Endothelial cell of umbilical vein (primary cell): ENCODE data around the gene CCNI. TPM values are rescaled to one million over a fixed set of nuclear protein-coding genes. Genes with fewer than 3 reads are reported as not detected.

ENCODE experiments used
- BruUV-seq: library from RNA; stranded (reverse); fragments of 400-500 nt; replicated peaks from 2 replicates; lab custom pipeline; 2021; lab: Mats Ljungman, UMichigan
- CTCF ChIA-PET: fragments of 300-600, 350-600 bp; sonication (Branson Sonifier 250); formaldehyde crosslinking; loops from one replicate; lab custom pipeline; 2021; ENCODE audit warnings: antibody characterized with exemption, inconsistent platforms; lab: Charles Lee
- POLR2A ChIA-PET: fragments of 300-600, 350-600 bp; sonication (Branson Sonifier 250); formaldehyde crosslinking; loops from one replicate; lab custom pipeline; 2021; ENCODE audit warnings: antibody characterized with exemption, inconsistent platforms; lab: Charles Lee
- DNase-seq: peaks from one replicate; pipeline ENCODE4 v3.0.0-alpha.2; 2011; ENCODE audit warnings: low read depth, low spot score
- FAIRE-seq: peaks from 2 replicates; lab custom pipeline; 2011; peaks lifted over from hg19 to GRCh38; lab: Jason Lieb, UNC
- H2AFZ ChIP-seq: 2 replicates; pipeline ENCODE4 v1.6.0; 2012; ENCODE audit warnings: low read depth, low read length, control low read depth, inconsistent platforms
- H3K27ac ChIP-seq: 2 replicates; pipeline ENCODE4 v1.5.1; 2011; ENCODE audit warnings: low read depth, mild to moderate bottlenecking, control low read depth, low read length, moderate library complexity; ENCODE audit not compliant: insufficient read depth
- H3K27me3 ChIP-seq, 2 experiments: 2 replicates each; pipeline versions ENCODE4 v1.6.0 to v1.6.1; 2011; ENCODE audit warnings: low read length in 2 of 2, mixed read lengths in 1 of 2; ENCODE audit not compliant: control insufficient read depth in 2 of 2, insufficient read depth in 2 of 2
- H3K36me3 ChIP-seq, 2 experiments: 2 replicates in 1 of 2; 3 replicates in 1 of 2; pipeline ENCODE4 v1.5.1; 2011; ENCODE audit warnings: low read length in 2 of 2, mild to moderate bottlenecking in 1 of 2, moderate library complexity in 1 of 2; ENCODE audit not compliant: control insufficient read depth in 2 of 2, insufficient read depth in 2 of 2; ENCODE audit errors: extremely low read depth in 1 of 2
- H3K4me1 ChIP-seq: 3 replicates; pipeline ENCODE4 v1.5.1; 2011; ENCODE audit warnings: mild to moderate bottlenecking, low read length; ENCODE audit not compliant: control insufficient read depth, insufficient read depth; ENCODE audit errors: extremely low read depth
- H3K4me2 ChIP-seq: 2 replicates; pipeline ENCODE4 v1.6.1; 2011; ENCODE audit warnings: low read length, control low read depth, mixed read lengths; ENCODE audit not compliant: insufficient read depth
- H3K4me3 ChIP-seq, 3 experiments: fragments of 200-600 bp in 1 of 3; sonication (generic), shearing (Covaris generic) in 1 of 3; replicated peaks in 1 of 3; 2 replicates each; pipeline ENCODE4 v1.5.1; 2011 to 2016; ENCODE audit warnings: control low read depth in 3 of 3, low read length in 3 of 3, mild to moderate bottlenecking in 2 of 3, inconsistent platforms in 1 of 3, low read depth in 1 of 3, moderate library complexity in 1 of 3; ENCODE audit not compliant: insufficient read depth in 1 of 3
- H3K79me2 ChIP-seq: 2 replicates; pipeline ENCODE4 v1.6.0; 2012; ENCODE audit warnings: low read length, inconsistent platforms; ENCODE audit not compliant: control insufficient read depth, insufficient read depth
- H3K9ac ChIP-seq: replicated peaks from 2 replicates; pipeline ENCODE3; 2011; ENCODE audit warnings: low read length, control low read depth; ENCODE audit not compliant: insufficient read depth; ENCODE audit errors: extremely low read depth
- H3K9me1 ChIP-seq: replicated peaks from 3 replicates; pipeline ENCODE4 v1.6.0; 2011; ENCODE audit warnings: mild to moderate bottlenecking, low read length; ENCODE audit not compliant: control insufficient read depth, insufficient read depth; ENCODE audit errors: extremely low read depth
- H3K9me3 ChIP-seq: replicated peaks from 2 replicates; pipeline ENCODE4 v1.5.1; 2012; ENCODE audit warnings: low read length, inconsistent platforms; ENCODE audit not compliant: control insufficient read depth, insufficient read depth
- H4K20me1 ChIP-seq: replicated peaks from 2 replicates; pipeline ENCODE3; 2011; ENCODE audit warnings: mild to moderate bottlenecking, low read length; ENCODE audit not compliant: control insufficient read depth, insufficient read depth; ENCODE audit errors: extremely low read depth
- EZH2 ChIP-seq: IDR thresholded peaks from 2 replicates; pipeline ENCODE4 v1.6.1; 2012; ENCODE audit warnings: borderline replicate concordance, low read depth, mild to moderate bottlenecking, moderate library complexity, low read length, inconsistent platforms; ENCODE audit not compliant: severe bottlenecking
- FOS ChIP-seq: IDR thresholded peaks from 2 replicates; pipeline ENCODE4 v1.6.1; 2011; ENCODE audit warnings: mild to moderate bottlenecking, low read length, moderate library complexity, borderline replicate concordance; ENCODE audit not compliant: insufficient read depth
- GATA2 ChIP-seq: IDR thresholded peaks from 2 replicates; pipeline ENCODE4 v1.7.0; 2011; ENCODE audit warnings: low read depth, mild to moderate bottlenecking, moderate library complexity, mixed read lengths, low read length; ENCODE audit not compliant: insufficient read length, insufficient read depth
- JUN ChIP-seq: IDR thresholded peaks from 2 replicates; pipeline ENCODE4 v1.6.1; 2011; ENCODE audit warnings: borderline replicate concordance, low read depth; ENCODE audit not compliant: insufficient read length, insufficient read depth
- MAX ChIP-seq: IDR thresholded peaks from 2 replicates; pipeline ENCODE4 v1.6.1; 2011; ENCODE audit not compliant: insufficient read depth, insufficient read length
- MYC ChIP-seq: IDR thresholded peaks from one replicate; pipeline ENCODE4 v1.6.1; 2011; ENCODE audit warnings: mild to moderate bottlenecking, low read depth, low read length
- POLR2A ChIP-seq: IDR thresholded peaks from 2 replicates; pipeline ENCODE4 v1.6.1; 2012; ENCODE audit warnings: low read depth, mild to moderate bottlenecking, control low read depth, low read length
- POLR2AphosphoS5 ChIP-seq: IDR thresholded peaks from 2 replicates; pipeline ENCODE4 v1.6.1; 2012; ENCODE audit warnings: low read depth, mild to moderate bottlenecking, control low read depth, low read length, moderate library complexity; ENCODE audit not compliant: insufficient read depth
- dilution Hi-C: fragments of 300-500 bp; cut with MboI; formaldehyde crosslinking; loops from one replicate; pipeline ENCODE4 v1.15.0; 2019; ENCODE audit warnings: low sequenced_read_pairs; ENCODE audit not compliant: extremely low pct_ligation_motif_present
- intact Hi-C: fragments of 100-400 bp; cut with micrococcal nuclease; formaldehyde crosslinking; loops from one replicate; pipeline ENCODE4 v1.10.0; 2022
- polyA plus RNA-seq, 4 experiments: library from polyadenylated mRNA; depleted of rRNA in 3 of 4; stranded (reverse) in 3 of 4; unstranded in 1 of 4; fragments of >200 nt; gene quantifications; 2 replicates each; pipeline versions ENCODE4 v1.2.1 to v1.2.3, GENCODE V29; 2011 to 2012; ENCODE audit warnings: missing spikeins in 1 of 4
- total RNA-seq: library from RNA; stranded (reverse); gene quantifications from 2 replicates; pipeline ENCODE4 v1.2.3, GENCODE V29; 2021
- TF ChIP-seq, protein P1 (sequence below), 2 donors: IDR thresholded peaks; 1 replicate in 1 of 2; 2 replicates in 1 of 2; pipeline ENCODE4 v1.5.1; 2011; ENCODE audit warnings: low read length in 2 of 2, mild to moderate bottlenecking in 2 of 2, moderate library complexity in 2 of 2, control low read depth in 1 of 2, inconsistent platforms in 1 of 2, low read depth in 1 of 2; ENCODE audit not compliant: insufficient read depth in 1 of 2; ENCODE audit errors: extremely low read depth in 1 of 2

The CCNI gene
- total and polyA plus RNA-seq, 2 donors (not counting 3 experiments of a cell fraction or from before 2014, with no cell fraction given) = 88.6 to 212 TPM

- CTCF ChIA-PET = interaction anchor here (0.8 to 1.7 kb wide), 3 partner anchors 9 to 167 kb away, joined by 3 to 7 read pairs (median 4); no protein-coding TSS in a partner anchor
- Histone ChIP-seq H4K20me1 (no peaks in the 10 kb centered on the region), H3K4me3 (no peak overlapping the region), H3K27ac (no peak overlapping the region), H3K27me3 (no peaks in the 10 kb centered on the region), H3K36me3 (peaks cover 20 to 33% of the 10 kb centered on the region in 2 experiments), H3K9ac (no peak overlapping the region), H3K9me3 (no peaks in the 10 kb centered on the region), H2AFZ (no peak overlapping the region), H3K9me1 (no peaks in the 10 kb centered on the region), H3K79me2 (no peaks in the 10 kb centered on the region), H3K4me1 (peaks cover 8% of the 10 kb centered on the region), H3K4me2 (no peak overlapping the region)
- DNase-seq (no peak), FAIRE-seq (no peak)
- BruUV-seq = no TSS peak
- POLR2A ChIA-PET = no interaction called here
- TF ChIP-seq MYC (no peak), MAX (no peak), POLR2AphosphoS5 (no peak), EZH2 (no peak), FOS (no peak), POLR2A (no peak), JUN (no peak), GATA2 (no peak)
- TF ChIP-seq, protein P1, sequence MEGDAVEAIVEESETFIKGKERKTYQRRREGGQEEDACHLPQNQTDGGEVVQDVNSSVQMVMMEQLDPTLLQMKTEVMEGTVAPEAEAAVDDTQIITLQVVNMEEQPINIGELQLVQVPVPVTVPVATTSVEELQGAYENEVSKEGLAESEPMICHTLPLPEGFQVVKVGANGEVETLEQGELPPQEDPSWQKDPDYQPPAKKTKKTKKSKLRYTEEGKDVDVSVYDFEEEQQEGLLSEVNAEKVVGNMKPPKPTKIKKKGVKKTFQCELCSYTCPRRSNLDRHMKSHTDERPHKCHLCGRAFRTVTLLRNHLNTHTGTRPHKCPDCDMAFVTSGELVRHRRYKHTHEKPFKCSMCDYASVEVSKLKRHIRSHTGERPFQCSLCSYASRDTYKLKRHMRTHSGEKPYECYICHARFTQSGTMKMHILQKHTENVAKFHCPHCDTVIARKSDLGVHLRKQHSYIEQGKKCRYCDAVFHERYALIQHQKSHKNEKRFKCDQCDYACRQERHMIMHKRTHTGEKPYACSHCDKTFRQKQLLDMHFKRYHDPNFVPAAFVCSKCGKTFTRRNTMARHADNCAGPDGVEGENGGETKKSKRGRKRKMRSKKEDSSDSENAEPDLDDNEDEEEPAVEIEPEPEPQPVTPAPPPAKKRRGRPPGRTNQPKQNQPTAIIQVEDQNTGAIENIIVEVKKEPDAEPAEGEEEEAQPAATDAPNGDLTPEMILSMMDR (IDR thresholded peaks at IDR 0.05; ENCODE audit: extremely low read depth in 1 of 2, insufficient read depth in 1 of 2, low read depth in 1 of 2, low read length in 2 of 2) = no peak
- dilution Hi-C loops (no loop called here), intact Hi-C loops (no loop called here)
These were observed 39.6 kb downstream of the CCNI start for GRCh38 chr4:77036206-77036605.
